HepG2 (cell line): Measurements from ENCODE around the gene CTIF. TPM values are rescaled to one million over a fixed set of nuclear protein-coding genes. Genes with fewer than 3 reads are reported as not detected.

ENCODE experiments used
- GZF1 ChIP-seq: sonication (generic); formaldehyde crosslinking; IDR thresholded peaks from 2 replicates; pipeline ENCODE4 v1.5.1; 2020; ENCODE audit warnings: mild to moderate bottlenecking, missing genetic modification reagents
- HOXA3 ChIP-seq: sonication (generic); formaldehyde crosslinking; IDR thresholded peaks from 2 replicates; pipeline ENCODE4 v1.5.0; 2020; ENCODE audit warnings: missing genetic modification reagents
- IRF2 ChIP-seq: IDR thresholded peaks from 2 replicates; pipeline ENCODE4 v1.6.1; 2018; ENCODE audit warnings: missing genetic modification reagents, missing compliant biosample characterization
- JARID2 ChIP-seq: sonication (generic); formaldehyde crosslinking; IDR thresholded peaks from 2 replicates; pipeline ENCODE4 v1.8.1; 2023; ENCODE audit warnings: missing genetic modification reagents, inconsistent platforms; ENCODE audit not compliant: insufficient replicate concordance
- KAT7 ChIP-seq: IDR thresholded peaks from 2 replicates; pipeline ENCODE4 v1.6.1; 2018; ENCODE audit warnings: borderline replicate concordance, missing compliant biosample characterization
- KAT8 ChIP-seq: IDR thresholded peaks from 2 replicates; pipeline ENCODE4 v1.6.1; 2016; ENCODE audit warnings: missing genetic modification reagents, missing compliant biosample characterization
- KDM2A ChIP-seq: sonication (generic); formaldehyde crosslinking; IDR thresholded peaks from 2 replicates; pipeline ENCODE4 v1.4.0; 2020; ENCODE audit warnings: low read depth, missing genetic modification reagents, borderline replicate concordance
- KDM3A ChIP-seq: IDR thresholded peaks from 2 replicates; pipeline ENCODE4 v1.6.1; 2018; ENCODE audit warnings: low read depth, missing compliant biosample characterization
- MZF1 ChIP-seq: sonication (generic); formaldehyde crosslinking; IDR thresholded peaks from 2 replicates; pipeline ENCODE4 v1.8.1; 2023; ENCODE audit warnings: mild to moderate bottlenecking, missing genetic modification reagents, borderline replicate concordance
- RAD21 ChIP-seq: fragments of 450-650 bp; formaldehyde crosslinking; IDR thresholded peaks from 2 replicates; pipeline ENCODE4 v1.5.0; 2020; ENCODE audit warnings: mild to moderate bottlenecking
- STAG1 ChIP-seq: sonication (generic); formaldehyde crosslinking; IDR thresholded peaks from 2 replicates; pipeline ENCODE4 v1.4.0; 2020; ENCODE audit warnings: missing genetic modification reagents
- TSC22D2 ChIP-seq: sonication (generic); formaldehyde crosslinking; IDR thresholded peaks from 2 replicates; pipeline ENCODE4 v1.5.1; 2020; ENCODE audit warnings: missing genetic modification reagents, mild to moderate bottlenecking, borderline replicate concordance
- ZNF501 ChIP-seq: sonication (generic); formaldehyde crosslinking; IDR thresholded peaks from 2 replicates; pipeline ENCODE4 v1.5.1; 2020; ENCODE audit warnings: mild to moderate bottlenecking, moderate library complexity, missing genetic modification reagents
- ZSCAN21 ChIP-seq: sonication (generic); formaldehyde crosslinking; IDR thresholded peaks from 2 replicates; pipeline ENCODE4 v1.8.0; 2022; ENCODE audit warnings: mild to moderate bottlenecking, missing genetic modification reagents, moderate library complexity, borderline replicate concordance
- polyA plus RNA-seq, 8 experiments: library from polyadenylated mRNA; depleted of rRNA in 3 of 8; stranded (reverse) in 7 of 8; unstranded in 1 of 8; fragments of >200 nt; fragmentation: Illumina TruSeq in 4 of 8; extraction: Trizol in 4 of 8; gene quantifications; 2 replicates each; pipeline versions ENCODE4 v1.2.1 to v1.2.3, GENCODE V29; 2011 to 2016; ENCODE audit warnings: low read depth in 4 of 8, missing spikeins in 1 of 8, mixed read lengths in 1 of 8; ENCODE audit not compliant: insufficient read depth in 1 of 8
- total RNA-seq, 5 experiments: library from RNA; depleted of rRNA; stranded (reverse); fragments of >200 nt; fragmentation: Illumina TruSeq; extraction: Trizol; gene quantifications; 2 replicates each; pipeline ENCODE4 v1.2.3, GENCODE V29; 2016; ENCODE audit warnings: low read depth in 1 of 5
- TF ChIP-seq, protein P1 (sequence below), 2 experiments: sonication (generic) in 1 of 2; formaldehyde crosslinking in 1 of 2; IDR thresholded peaks; 2 replicates each; pipeline versions ENCODE4 v1.4.0 to v1.6.1; 2018 to 2020; ENCODE audit warnings: missing genetic modification reagents in 2 of 2, borderline replicate concordance in 1 of 2, low read depth in 1 of 2, mild to moderate bottlenecking in 1 of 2, missing biosample characterization in 1 of 2
- TF ChIP-seq, protein P2 (sequence below): IDR thresholded peaks from 2 replicates; pipeline ENCODE4 v1.6.1; 2016; ENCODE audit warnings: mild to moderate bottlenecking
- TF ChIP-seq, protein P3 (sequence below): sonication (generic); formaldehyde crosslinking; IDR thresholded peaks from 2 replicates; pipeline ENCODE4 v1.4.0; 2020; ENCODE audit warnings: missing genetic modification reagents, mild to moderate bottlenecking, borderline replicate concordance
- TF ChIP-seq, protein P4 (sequence below): sonication (generic); formaldehyde crosslinking; IDR thresholded peaks from 2 replicates; pipeline ENCODE4 v1.5.1; 2020; ENCODE audit warnings: mild to moderate bottlenecking, missing genetic modification reagents, moderate library complexity

The CTIF gene
- total and polyA plus RNA-seq, 2 of the 13 experiments (the other 11 are each of a cell fraction or from before 2014, with no cell fraction given): 18.2 to 28.0 TPM

DNA sequence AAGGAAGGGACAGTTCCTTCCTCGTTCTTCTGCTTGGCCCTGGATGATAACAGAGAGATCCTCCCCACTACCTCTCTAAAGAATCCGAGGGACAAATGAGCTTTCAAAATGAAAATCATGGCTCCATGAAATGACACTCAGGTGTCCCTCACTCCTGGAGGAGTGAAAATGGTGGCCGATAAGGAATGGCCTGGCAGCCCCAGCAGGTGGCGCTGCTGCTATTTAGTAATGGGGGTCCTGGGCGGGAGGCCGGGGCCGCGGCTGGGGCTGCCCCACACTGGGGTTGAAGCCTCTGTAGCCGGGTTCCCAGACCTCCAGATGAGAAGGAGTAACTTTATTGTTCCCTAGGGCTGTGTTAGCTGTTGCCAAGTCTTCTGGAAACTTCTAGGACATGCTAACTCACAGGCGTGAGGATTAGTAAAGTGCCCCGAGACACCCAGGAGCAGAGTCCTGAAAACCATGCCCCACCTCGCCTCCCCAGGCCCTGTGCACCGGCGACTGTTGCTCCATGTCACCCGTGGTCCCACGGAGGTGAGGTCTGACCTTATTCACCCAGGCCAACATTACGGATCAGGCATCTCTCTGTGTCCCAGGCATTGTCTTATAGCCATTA is 138.0 kb downstream of the CTIF start (continued):
- no peak for TF ChIP-seq MZF1 (CRISPR knock-in tag)
- TF ChIP-seq STAG1: peak; percentile 85
- TF ChIP-seq ZSCAN21 (CRISPR knock-in tag): no peak
- TF ChIP-seq, protein P1, sequence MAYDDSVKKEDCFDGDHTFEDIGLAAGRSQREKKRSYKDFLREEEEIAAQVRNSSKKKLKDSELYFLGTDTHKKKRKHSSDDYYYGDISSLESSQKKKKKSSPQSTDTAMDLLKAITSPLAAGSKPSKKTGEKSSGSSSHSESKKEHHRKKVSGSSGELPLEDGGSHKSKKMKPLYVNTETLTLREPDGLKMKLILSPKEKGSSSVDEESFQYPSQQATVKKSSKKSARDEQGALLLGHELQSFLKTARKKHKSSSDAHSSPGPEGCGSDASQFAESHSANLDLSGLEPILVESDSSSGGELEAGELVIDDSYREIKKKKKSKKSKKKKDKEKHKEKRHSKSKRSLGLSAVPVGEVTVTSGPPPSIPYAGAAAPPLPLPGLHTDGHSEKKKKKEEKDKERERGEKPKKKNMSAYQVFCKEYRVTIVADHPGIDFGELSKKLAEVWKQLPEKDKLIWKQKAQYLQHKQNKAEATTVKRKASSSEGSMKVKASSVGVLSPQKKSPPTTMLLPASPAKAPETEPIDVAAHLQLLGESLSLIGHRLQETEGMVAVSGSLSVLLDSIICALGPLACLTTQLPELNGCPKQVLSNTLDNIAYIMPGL (CRISPR knock-in tag; IDR thresholded peaks at IDR 0.05; ENCODE audit: borderline replicate concordance in 1 of 2, low read depth in 1 of 2): 0 out of 4 replicates have a peak, but pooled peaks of 1 of the 2 experiments have one; percentile 32
- peak; percentile 52; the same call in 1 of the 2 replicates for TF ChIP-seq KDM2A
- peak; percentile 26; the same call in 1 of the 2 replicates for TF ChIP-seq KAT8 (CRISPR knock-in tag)
- TF ChIP-seq, protein P2, sequence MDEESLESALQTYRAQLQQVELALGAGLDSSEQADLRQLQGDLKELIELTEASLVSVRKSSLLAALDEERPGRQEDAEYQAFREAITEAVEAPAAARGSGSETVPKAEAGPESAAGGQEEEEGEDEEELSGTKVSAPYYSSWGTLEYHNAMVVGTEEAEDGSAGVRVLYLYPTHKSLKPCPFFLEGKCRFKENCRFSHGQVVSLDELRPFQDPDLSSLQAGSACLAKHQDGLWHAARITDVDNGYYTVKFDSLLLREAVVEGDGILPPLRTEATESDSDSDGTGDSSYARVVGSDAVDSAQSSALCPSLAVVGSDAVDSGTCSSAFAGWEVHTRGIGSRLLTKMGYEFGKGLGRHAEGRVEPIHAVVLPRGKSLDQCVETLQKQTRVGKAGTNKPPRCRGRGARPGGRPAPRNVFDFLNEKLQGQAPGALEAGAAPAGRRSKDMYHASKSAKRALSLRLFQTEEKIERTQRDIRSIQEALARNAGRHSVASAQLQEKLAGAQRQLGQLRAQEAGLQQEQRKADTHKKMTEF: 0 out of 2 replicates have a peak, but pooled peaks have one; percentile 19
- TF ChIP-seq IRF2: 0 out of 2 replicates have a peak, but pooled peaks have one; percentile 19
- no peak for TF ChIP-seq GZF1 (CRISPR knock-in tag)
- TF ChIP-seq TSC22D2 (CRISPR knock-in tag): 0 out of 2 replicates have a peak, but pooled peaks have one; percentile 38
- TF ChIP-seq, protein P3, sequence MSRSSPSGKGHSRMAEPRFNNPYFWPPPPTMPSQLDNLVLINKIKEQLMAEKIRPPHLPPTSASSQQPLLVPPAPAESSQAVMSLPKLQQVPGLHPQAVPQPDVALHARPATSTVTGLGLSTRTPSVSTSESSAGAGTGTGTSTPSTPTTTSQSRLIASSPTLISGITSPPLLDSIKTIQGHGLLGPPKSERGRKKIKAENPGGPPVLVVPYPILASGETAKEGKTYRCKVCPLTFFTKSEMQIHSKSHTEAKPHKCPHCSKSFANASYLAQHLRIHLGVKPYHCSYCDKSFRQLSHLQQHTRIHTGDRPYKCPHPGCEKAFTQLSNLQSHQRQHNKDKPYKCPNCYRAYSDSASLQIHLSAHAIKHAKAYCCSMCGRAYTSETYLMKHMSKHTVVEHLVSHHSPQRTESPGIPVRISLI (CRISPR knock-in tag): no peak
- TF ChIP-seq ZNF501: 0 out of 2 replicates have a peak, but pooled peaks have one; percentile 29
- TF ChIP-seq KAT7 (CRISPR knock-in tag): no peak
- no peak for TF ChIP-seq JARID2 (CRISPR knock-in tag)
- TF ChIP-seq HOXA3 (CRISPR knock-in tag): peak; percentile 27; the same call in 1 of the 2 replicates
- TF ChIP-seq, protein P4, sequence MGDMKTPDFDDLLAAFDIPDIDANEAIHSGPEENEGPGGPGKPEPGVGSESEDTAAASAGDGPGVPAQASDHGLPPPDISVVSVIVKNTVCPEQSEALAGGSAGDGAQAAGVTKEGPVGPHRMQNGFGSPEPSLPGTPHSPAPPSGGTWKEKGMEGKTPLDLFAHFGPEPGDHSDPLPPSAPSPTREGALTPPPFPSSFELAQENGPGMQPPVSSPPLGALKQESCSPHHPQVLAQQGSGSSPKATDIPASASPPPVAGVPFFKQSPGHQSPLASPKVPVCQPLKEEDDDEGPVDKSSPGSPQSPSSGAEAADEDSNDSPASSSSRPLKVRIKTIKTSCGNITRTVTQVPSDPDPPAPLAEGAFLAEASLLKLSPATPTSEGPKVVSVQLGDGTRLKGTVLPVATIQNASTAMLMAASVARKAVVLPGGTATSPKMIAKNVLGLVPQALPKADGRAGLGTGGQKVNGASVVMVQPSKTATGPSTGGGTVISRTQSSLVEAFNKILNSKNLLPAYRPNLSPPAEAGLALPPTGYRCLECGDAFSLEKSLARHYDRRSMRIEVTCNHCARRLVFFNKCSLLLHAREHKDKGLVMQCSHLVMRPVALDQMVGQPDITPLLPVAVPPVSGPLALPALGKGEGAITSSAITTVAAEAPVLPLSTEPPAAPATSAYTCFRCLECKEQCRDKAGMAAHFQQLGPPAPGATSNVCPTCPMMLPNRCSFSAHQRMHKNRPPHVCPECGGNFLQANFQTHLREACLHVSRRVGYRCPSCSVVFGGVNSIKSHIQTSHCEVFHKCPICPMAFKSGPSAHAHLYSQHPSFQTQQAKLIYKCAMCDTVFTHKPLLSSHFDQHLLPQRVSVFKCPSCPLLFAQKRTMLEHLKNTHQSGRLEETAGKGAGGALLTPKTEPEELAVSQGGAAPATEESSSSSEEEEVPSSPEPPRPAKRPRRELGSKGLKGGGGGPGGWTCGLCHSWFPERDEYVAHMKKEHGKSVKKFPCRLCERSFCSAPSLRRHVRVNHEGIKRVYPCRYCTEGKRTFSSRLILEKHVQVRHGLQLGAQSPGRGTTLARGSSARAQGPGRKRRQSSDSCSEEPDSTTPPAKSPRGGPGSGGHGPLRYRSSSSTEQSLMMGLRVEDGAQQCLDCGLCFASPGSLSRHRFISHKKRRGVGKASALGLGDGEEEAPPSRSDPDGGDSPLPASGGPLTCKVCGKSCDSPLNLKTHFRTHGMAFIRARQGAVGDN (CRISPR knock-in tag): peak; percentile 52
- TF ChIP-seq KDM3A: 0 out of 2 replicates have a peak, but pooled peaks have one; percentile 37
- peak; percentile 66; the same call in 1 of the 2 replicates for TF ChIP-seq RAD21 (CRISPR knock-in tag)
